Gastrocnemius medialis (tissue), 4 donors: ENCODE data around the gene SIRT7.

Experiments used
- POLR2A ChIP-seq, 2 donors: fragments of 450-650 bp; IDR thresholded peaks; one replicate each; pipeline ENCODE4 v1.6.1; 2017; ENCODE audit warnings: antibody characterized with exemption in 2 of 2, mild to moderate bottlenecking in 2 of 2, moderate library complexity in 2 of 2
- TF ChIP-seq, protein P1 (sequence below), 5 experiments: fragments of 450-650 bp in 3 of 5; fragments of 200-600 bp in 2 of 5; sonication (generic) in 2 of 5; IDR thresholded peaks in 4 of 5; conservative IDR thresholded peaks in 1 of 5; 1 replicate in 4 of 5; 2 replicates in 1 of 5; pipeline ENCODE4 v1.5.1; 2016 to 2019; ENCODE audit warnings: antibody characterized with exemption in 5 of 5, mild to moderate bottlenecking in 3 of 5, moderate library complexity in 3 of 5

DNA sequence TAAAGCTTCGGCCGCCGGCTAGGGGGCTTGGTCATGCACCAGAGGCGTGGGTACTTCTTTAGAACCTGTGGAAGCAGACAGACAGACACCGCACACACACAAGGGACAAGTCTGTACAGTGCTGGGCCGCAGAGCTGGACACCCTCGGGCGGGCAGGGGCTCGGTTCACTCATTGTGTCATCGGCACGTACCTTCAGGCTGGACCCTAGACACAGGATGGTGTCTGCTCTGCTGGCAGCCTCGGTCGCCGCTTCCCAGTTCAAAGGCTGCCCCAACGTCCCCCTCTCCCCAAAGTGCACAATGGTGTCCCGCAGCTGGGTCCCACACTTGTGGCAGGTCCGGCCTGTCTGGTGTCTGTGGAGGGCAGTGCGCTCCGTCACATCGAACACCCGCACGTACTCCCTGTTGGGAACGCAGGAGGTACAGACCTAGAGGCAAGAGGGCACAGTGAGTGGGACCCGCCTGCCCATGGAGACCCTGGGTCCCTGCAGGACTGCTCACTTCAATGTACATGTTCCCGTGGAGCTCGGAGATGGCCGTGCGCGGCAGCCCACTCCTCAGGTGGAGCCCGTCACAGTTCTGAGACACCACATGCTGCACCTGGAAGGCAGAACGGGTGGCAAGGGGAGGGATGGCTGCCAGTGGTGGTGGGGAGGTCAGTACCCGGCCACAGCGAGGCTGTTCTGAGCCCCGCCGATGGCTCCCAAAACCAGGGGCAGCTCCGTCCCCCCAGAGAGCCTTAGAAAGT lies 3.7 kb downstream of the SIRT7 start:
- TF ChIP-seq, protein P1, sequence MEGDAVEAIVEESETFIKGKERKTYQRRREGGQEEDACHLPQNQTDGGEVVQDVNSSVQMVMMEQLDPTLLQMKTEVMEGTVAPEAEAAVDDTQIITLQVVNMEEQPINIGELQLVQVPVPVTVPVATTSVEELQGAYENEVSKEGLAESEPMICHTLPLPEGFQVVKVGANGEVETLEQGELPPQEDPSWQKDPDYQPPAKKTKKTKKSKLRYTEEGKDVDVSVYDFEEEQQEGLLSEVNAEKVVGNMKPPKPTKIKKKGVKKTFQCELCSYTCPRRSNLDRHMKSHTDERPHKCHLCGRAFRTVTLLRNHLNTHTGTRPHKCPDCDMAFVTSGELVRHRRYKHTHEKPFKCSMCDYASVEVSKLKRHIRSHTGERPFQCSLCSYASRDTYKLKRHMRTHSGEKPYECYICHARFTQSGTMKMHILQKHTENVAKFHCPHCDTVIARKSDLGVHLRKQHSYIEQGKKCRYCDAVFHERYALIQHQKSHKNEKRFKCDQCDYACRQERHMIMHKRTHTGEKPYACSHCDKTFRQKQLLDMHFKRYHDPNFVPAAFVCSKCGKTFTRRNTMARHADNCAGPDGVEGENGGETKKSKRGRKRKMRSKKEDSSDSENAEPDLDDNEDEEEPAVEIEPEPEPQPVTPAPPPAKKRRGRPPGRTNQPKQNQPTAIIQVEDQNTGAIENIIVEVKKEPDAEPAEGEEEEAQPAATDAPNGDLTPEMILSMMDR (IDR thresholded peaks at IDR 0.05 in 4 of 5, conservative IDR thresholded peaks at IDR 0.05 in 1 of 5), result no peak
- no peak for TF ChIP-seq POLR2A (IDR thresholded peaks at IDR 0.05)
